K562 (cell line): Measurements from ENCODE around the gene ASIC1. TPM values are rescaled to one million over a fixed set of nuclear protein-coding genes. Genes with fewer than 3 reads are reported as not detected.

ENCODE experiments used
- CSDE1 ChIP-seq, 2 experiments: fragments of 450-650 bp; IDR thresholded peaks; 2 replicates each; pipeline ENCODE4 v1.6.1; 2016; ENCODE audit warnings: mild to moderate bottlenecking in 1 of 2
- HIVEP1 ChIP-seq: fragments of 250-450 bp; sonication (Bioruptor Pico); IDR thresholded peaks from 2 replicates; pipeline ENCODE4 v1.4.0; 2020; ENCODE audit warnings: mild to moderate bottlenecking
- MCM3 ChIP-seq: fragments of 450-650 bp; IDR thresholded peaks from 2 replicates; pipeline ENCODE4 v1.6.1; 2016
- PCBP2 ChIP-seq: fragments of 200-400 bp; formaldehyde crosslinking; IDR thresholded peaks from 2 replicates; pipeline ENCODE4 v1.6.1; 2018; ENCODE audit warnings: low read length, low read depth, mild to moderate bottlenecking, moderate library complexity; ENCODE audit not compliant: poor library complexity, severe bottlenecking
- RAD51 ChIP-seq: fragments of 450-650 bp; IDR thresholded peaks from 2 replicates; pipeline ENCODE4 v1.7.1; 2016; ENCODE audit warnings: low read depth, mild to moderate bottlenecking, borderline replicate concordance
- RBM34 ChIP-seq: fragments of 200-400 bp; formaldehyde crosslinking; IDR thresholded peaks from 2 replicates; pipeline ENCODE4 v1.6.1; 2018; ENCODE audit warnings: low read length, borderline replicate concordance; ENCODE audit not compliant: insufficient read depth
- SMARCE1 ChIP-seq: fragments of 450-650 bp; IDR thresholded peaks from 2 replicates; pipeline ENCODE4 v1.7.1; 2016; ENCODE audit warnings: mild to moderate bottlenecking
- TCF7L2 ChIP-seq: fragments of 150-350 bp; IDR thresholded peaks from 2 replicates; pipeline ENCODE4 v1.6.1; 2016; ENCODE audit warnings: low read depth, mild to moderate bottlenecking, low read length, moderate library complexity
- ZFPM2 ChIP-seq: fragments of 250-450 bp; sonication (Bioruptor Pico); IDR thresholded peaks from 2 replicates; pipeline ENCODE4 v1.5.1; 2022; ENCODE audit warnings: mild to moderate bottlenecking
- ZNF184 ChIP-seq: sonication (generic); formaldehyde crosslinking; IDR thresholded peaks from 2 replicates; pipeline ENCODE4 v1.5.0; 2020; ENCODE audit warnings: missing genetic modification reagents
- polyA plus RNA-seq, 8 experiments: library from polyadenylated mRNA; depleted of rRNA in 4 of 8; stranded (reverse) in 5 of 8; unstranded in 3 of 8; fragments of >200 nt; fragmentation: Nextera tagmentation in 2 of 8; fragmentation: Illumina TruSeq in 1 of 8; extraction: Ambion mirVana in 2 of 8; extraction: Trizol in 1 of 8; gene quantifications; 2 replicates each; pipeline versions ENCODE4 v1.2.1 to v1.2.3, GENCODE V29; 2011 to 2014; ENCODE audit warnings: inconsistent platforms in 1 of 8, missing spikeins in 1 of 8
- total RNA-seq, 7 experiments: library from RNA; depleted of rRNA in 6 of 7; stranded (reverse); fragments of >200 nt in 6 of 7; fragmentation: Illumina TruSeq in 2 of 7; extraction: Trizol in 2 of 7; gene quantifications; 2 replicates each; pipeline versions ENCODE4 v1.2.1 to v1.2.3, GENCODE V29; 2011 to 2021; ENCODE audit warnings: low replicate concordance in 1 of 7
- TF ChIP-seq, protein P1 (sequence below): fragments of 450-650 bp; IDR thresholded peaks from 2 replicates; pipeline ENCODE4 v1.6.1; 2016; ENCODE audit warnings: mild to moderate bottlenecking, moderate library complexity
- TF ChIP-seq, protein P2 (sequence below): IDR thresholded peaks from 2 replicates; pipeline ENCODE4 v1.6.1; 2011; ENCODE audit warnings: borderline replicate concordance, low read depth, mild to moderate bottlenecking, moderate library complexity, low read length; ENCODE audit not compliant: insufficient read depth, poor library complexity, severe bottlenecking
- TF ChIP-seq, protein P3 (sequence below): IDR thresholded peaks from 3 replicates; pipeline ENCODE4 v1.6.1; 2011; ENCODE audit warnings: borderline replicate concordance, mild to moderate bottlenecking; ENCODE audit not compliant: insufficient read length, insufficient read depth

The ASIC1 gene
- total and polyA plus RNA-seq, 9 of the 15 experiments (the other 6 are each of a cell fraction or from before 2014, with no cell fraction given) = 0.01 to 1.7 (median 0.45) TPM

DNA sequence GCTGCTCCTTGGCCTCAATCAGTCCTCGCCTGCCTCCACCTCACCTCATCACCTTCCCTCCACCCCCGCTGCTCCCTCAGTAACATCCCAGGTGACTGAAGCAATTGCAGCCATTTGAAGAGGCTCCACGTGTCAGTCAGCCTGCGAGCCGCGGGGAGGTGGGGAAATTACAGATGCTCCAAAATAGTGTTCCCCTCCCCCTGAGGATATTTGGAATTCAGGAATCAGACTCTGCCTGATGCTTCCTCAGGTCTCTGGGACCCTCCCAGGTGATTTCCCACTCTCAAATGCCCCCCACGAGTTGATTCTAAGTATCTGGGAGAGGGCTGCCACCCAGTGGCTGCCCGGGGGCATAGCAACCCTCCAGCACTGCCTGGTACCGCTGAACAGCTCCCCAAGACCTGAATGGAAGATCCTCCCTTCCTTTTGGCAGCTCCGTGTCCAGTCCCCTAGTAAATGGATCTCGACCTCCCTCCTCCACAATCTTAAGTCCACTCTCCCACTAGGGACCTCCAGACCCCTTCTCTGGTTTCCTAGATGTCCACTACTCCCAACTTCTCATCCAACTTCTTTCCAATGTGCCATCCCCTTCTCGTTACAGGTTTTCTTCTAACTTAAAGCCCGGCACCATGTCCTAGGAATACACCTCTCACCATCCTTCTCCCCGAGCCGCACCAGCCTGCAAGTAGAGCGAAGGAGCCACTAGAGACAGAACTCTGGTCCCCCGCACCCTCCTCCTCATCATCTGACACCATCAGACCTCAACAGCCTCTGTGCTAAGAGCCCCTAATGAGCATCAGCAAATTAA is 1.4 kb upstream of the ASIC1 start (continued):
- TF ChIP-seq, protein P1, sequence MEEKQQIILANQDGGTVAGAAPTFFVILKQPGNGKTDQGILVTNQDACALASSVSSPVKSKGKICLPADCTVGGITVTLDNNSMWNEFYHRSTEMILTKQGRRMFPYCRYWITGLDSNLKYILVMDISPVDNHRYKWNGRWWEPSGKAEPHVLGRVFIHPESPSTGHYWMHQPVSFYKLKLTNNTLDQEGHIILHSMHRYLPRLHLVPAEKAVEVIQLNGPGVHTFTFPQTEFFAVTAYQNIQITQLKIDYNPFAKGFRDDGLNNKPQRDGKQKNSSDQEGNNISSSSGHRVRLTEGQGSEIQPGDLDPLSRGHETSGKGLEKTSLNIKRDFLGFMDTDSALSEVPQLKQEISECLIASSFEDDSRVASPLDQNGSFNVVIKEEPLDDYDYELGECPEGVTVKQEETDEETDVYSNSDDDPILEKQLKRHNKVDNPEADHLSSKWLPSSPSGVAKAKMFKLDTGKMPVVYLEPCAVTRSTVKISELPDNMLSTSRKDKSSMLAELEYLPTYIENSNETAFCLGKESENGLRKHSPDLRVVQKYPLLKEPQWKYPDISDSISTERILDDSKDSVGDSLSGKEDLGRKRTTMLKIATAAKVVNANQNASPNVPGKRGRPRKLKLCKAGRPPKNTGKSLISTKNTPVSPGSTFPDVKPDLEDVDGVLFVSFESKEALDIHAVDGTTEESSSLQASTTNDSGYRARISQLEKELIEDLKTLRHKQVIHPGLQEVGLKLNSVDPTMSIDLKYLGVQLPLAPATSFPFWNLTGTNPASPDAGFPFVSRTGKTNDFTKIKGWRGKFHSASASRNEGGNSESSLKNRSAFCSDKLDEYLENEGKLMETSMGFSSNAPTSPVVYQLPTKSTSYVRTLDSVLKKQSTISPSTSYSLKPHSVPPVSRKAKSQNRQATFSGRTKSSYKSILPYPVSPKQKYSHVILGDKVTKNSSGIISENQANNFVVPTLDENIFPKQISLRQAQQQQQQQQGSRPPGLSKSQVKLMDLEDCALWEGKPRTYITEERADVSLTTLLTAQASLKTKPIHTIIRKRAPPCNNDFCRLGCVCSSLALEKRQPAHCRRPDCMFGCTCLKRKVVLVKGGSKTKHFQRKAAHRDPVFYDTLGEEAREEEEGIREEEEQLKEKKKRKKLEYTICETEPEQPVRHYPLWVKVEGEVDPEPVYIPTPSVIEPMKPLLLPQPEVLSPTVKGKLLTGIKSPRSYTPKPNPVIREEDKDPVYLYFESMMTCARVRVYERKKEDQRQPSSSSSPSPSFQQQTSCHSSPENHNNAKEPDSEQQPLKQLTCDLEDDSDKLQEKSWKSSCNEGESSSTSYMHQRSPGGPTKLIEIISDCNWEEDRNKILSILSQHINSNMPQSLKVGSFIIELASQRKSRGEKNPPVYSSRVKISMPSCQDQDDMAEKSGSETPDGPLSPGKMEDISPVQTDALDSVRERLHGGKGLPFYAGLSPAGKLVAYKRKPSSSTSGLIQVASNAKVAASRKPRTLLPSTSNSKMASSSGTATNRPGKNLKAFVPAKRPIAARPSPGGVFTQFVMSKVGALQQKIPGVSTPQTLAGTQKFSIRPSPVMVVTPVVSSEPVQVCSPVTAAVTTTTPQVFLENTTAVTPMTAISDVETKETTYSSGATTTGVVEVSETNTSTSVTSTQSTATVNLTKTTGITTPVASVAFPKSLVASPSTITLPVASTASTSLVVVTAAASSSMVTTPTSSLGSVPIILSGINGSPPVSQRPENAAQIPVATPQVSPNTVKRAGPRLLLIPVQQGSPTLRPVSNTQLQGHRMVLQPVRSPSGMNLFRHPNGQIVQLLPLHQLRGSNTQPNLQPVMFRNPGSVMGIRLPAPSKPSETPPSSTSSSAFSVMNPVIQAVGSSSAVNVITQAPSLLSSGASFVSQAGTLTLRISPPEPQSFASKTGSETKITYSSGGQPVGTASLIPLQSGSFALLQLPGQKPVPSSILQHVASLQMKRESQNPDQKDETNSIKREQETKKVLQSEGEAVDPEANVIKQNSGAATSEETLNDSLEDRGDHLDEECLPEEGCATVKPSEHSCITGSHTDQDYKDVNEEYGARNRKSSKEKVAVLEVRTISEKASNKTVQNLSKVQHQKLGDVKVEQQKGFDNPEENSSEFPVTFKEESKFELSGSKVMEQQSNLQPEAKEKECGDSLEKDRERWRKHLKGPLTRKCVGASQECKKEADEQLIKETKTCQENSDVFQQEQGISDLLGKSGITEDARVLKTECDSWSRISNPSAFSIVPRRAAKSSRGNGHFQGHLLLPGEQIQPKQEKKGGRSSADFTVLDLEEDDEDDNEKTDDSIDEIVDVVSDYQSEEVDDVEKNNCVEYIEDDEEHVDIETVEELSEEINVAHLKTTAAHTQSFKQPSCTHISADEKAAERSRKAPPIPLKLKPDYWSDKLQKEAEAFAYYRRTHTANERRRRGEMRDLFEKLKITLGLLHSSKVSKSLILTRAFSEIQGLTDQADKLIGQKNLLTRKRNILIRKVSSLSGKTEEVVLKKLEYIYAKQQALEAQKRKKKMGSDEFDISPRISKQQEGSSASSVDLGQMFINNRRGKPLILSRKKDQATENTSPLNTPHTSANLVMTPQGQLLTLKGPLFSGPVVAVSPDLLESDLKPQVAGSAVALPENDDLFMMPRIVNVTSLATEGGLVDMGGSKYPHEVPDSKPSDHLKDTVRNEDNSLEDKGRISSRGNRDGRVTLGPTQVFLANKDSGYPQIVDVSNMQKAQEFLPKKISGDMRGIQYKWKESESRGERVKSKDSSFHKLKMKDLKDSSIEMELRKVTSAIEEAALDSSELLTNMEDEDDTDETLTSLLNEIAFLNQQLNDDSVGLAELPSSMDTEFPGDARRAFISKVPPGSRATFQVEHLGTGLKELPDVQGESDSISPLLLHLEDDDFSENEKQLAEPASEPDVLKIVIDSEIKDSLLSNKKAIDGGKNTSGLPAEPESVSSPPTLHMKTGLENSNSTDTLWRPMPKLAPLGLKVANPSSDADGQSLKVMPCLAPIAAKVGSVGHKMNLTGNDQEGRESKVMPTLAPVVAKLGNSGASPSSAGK = peak; percentile 80
- no peak for TF ChIP-seq HIVEP1 (CRISPR knock-in tag)
- TF ChIP-seq, protein P2, sequence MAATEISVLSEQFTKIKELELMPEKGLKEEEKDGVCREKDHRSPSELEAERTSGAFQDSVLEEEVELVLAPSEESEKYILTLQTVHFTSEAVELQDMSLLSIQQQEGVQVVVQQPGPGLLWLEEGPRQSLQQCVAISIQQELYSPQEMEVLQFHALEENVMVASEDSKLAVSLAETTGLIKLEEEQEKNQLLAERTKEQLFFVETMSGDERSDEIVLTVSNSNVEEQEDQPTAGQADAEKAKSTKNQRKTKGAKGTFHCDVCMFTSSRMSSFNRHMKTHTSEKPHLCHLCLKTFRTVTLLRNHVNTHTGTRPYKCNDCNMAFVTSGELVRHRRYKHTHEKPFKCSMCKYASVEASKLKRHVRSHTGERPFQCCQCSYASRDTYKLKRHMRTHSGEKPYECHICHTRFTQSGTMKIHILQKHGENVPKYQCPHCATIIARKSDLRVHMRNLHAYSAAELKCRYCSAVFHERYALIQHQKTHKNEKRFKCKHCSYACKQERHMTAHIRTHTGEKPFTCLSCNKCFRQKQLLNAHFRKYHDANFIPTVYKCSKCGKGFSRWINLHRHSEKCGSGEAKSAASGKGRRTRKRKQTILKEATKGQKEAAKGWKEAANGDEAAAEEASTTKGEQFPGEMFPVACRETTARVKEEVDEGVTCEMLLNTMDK = no peak
- no peak for TF ChIP-seq CSDE1 (IDR thresholded peaks at IDR 0.05)
- 0 out of 2 replicates have a peak, but pooled peaks have one; percentile 27 for TF ChIP-seq RAD51
- no peak for TF ChIP-seq PCBP2
- no peak for TF ChIP-seq ZFPM2
- TF ChIP-seq TCF7L2 = no peak
- TF ChIP-seq RBM34 = no peak
- peak; percentile 35; the same call in 1 of the 2 replicates for TF ChIP-seq SMARCE1
- TF ChIP-seq, protein P3, sequence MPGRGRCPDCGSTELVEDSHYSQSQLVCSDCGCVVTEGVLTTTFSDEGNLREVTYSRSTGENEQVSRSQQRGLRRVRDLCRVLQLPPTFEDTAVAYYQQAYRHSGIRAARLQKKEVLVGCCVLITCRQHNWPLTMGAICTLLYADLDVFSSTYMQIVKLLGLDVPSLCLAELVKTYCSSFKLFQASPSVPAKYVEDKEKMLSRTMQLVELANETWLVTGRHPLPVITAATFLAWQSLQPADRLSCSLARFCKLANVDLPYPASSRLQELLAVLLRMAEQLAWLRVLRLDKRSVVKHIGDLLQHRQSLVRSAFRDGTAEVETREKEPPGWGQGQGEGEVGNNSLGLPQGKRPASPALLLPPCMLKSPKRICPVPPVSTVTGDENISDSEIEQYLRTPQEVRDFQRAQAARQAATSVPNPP = no peak
- TF ChIP-seq MCM3 = no peak
- no peak for TF ChIP-seq ZNF184
